Nephron progenitor cell (in vitro differentiated cells): ENCODE measurements around the gene ADPRM.

Experiments
- DNase-seq: peaks from one replicate; pipeline ENCODE4 v3.0.0; 2021
- H3K27ac Mint-ChIP-seq: 2 replicates; pipeline ENCODE4 v1.8.0; 2021; ENCODE audit warnings: mild to moderate bottlenecking, moderate library complexity, mixed read lengths
- H3K27me3 Mint-ChIP-seq: 2 replicates; pipeline ENCODE4 v1.8.0; 2021; ENCODE audit warnings: mild to moderate bottlenecking, low read depth, mixed read lengths; ENCODE audit not compliant: poor library complexity
- H3K36me3 Mint-ChIP-seq: 2 replicates; pipeline ENCODE4 v1.8.0; 2021; ENCODE audit warnings: low read depth, mixed read lengths
- H3K4me1 Mint-ChIP-seq: 2 replicates; pipeline ENCODE4 v1.8.0; 2021; ENCODE audit warnings: mixed read lengths
- H3K4me3 Mint-ChIP-seq: 2 replicates; pipeline ENCODE4 v1.8.0; 2021; ENCODE audit warnings: mild to moderate bottlenecking, moderate library complexity, mixed read lengths
- H3K9me3 Mint-ChIP-seq: 2 replicates; pipeline ENCODE4 v1.8.0; 2021; ENCODE audit warnings: mild to moderate bottlenecking, moderate library complexity, mixed read lengths
- TF ChIP-seq, protein P1 (sequence below): fragments of 200-600 bp; sonication (generic); IDR thresholded peaks from 2 replicates; pipeline ENCODE4 v1.5.0; 2021; ENCODE audit warnings: antibody characterized with exemption

Gene ADPRM

DNA sequence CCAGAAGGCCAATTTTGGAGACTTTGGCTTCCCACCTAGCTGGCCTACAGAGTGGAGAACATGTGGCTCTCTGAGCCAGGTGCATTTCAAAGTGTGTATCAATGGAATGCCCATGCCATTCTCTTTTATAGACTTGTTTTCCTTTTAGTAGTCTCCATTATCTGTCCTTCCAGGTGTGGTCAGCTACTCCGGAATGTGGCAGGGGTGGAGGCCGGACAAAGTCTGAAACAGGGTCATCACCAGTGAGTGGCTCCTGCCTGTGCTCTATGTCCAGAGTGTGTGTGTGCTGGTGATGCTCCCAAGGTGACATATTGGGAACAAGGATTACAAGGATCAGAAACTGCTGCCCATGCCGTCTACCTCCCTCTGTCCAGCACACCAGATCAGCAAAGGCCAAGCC is 36.3 kb downstream of the ADPRM start:
- H3K4me3 Mint-ChIP-seq: no peak overlapping the region
- no peaks in the 10 kb centered on the region for H3K36me3 Mint-ChIP-seq
- no peaks in the 10 kb centered on the region for H3K9me3 Mint-ChIP-seq
- DNase-seq: no peak
- TF ChIP-seq, protein P1, sequence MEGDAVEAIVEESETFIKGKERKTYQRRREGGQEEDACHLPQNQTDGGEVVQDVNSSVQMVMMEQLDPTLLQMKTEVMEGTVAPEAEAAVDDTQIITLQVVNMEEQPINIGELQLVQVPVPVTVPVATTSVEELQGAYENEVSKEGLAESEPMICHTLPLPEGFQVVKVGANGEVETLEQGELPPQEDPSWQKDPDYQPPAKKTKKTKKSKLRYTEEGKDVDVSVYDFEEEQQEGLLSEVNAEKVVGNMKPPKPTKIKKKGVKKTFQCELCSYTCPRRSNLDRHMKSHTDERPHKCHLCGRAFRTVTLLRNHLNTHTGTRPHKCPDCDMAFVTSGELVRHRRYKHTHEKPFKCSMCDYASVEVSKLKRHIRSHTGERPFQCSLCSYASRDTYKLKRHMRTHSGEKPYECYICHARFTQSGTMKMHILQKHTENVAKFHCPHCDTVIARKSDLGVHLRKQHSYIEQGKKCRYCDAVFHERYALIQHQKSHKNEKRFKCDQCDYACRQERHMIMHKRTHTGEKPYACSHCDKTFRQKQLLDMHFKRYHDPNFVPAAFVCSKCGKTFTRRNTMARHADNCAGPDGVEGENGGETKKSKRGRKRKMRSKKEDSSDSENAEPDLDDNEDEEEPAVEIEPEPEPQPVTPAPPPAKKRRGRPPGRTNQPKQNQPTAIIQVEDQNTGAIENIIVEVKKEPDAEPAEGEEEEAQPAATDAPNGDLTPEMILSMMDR: no peak
- no peak overlapping the region for H3K27ac Mint-ChIP-seq
- peaks cover 22% of the 10 kb centered on the region for H3K27me3 Mint-ChIP-seq
- H3K4me1 Mint-ChIP-seq: peaks cover 28% of the 10 kb centered on the region

DNA sequence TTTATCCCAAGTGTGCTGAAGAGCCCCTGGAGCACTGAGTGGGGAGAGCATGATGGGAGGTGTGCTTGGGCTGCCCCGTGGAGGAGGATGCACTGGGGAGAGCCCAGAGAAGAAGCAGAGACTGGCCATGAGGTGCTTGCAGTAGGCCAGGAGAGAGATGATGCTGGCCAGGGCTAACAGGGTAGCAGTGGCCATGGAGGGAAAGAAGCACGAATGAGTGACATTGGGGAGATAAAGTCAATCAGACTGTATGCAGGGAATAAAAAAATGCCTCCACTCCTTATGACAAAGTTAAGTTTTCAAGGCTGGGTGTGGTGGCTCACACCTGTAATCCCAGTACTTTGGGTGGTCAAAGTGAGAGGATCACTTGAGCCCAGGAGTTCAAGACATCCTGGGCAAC is 37.9 kb downstream of the ADPRM start:
- TF ChIP-seq, protein P1: no peak
- DNase-seq: no peak
- Mint-ChIP-seq H3K27me3 (peaks cover 27% of the 10 kb centered on the region), H3K9me3 (no peaks in the 10 kb centered on the region), H3K27ac (no peak overlapping the region), H3K4me3 (no peak overlapping the region), H3K4me1 (peaks cover 28% of the 10 kb centered on the region), H3K36me3 (no peaks in the 10 kb centered on the region)

DNA sequence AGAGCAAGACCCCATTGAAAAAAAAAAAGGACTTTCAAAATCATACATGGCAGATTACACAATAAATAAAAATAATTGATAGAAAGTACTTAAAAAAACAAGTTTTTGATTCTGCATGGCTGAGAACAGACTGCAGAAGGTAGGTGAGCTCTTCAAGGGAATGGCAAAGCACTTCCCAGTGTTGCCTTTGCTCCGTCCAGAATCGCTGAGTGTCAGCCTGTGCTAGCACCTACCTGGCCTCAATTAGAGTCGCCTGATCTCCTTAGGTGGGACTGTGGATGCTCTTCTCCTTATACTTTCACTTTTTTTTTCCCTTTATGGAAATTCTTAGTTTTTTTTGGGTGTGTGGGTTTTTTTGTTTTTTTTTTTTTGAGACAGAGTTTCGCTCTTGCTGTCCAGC is 38.4 kb downstream of the ADPRM start:
- H3K4me3 Mint-ChIP-seq: no peak overlapping the region
- H3K36me3 Mint-ChIP-seq: no peaks in the 10 kb centered on the region
- H3K9me3 Mint-ChIP-seq: no peaks in the 10 kb centered on the region
- peaks cover 24% of the 10 kb centered on the region for H3K4me1 Mint-ChIP-seq
- H3K27ac Mint-ChIP-seq: no peak overlapping the region
- peaks cover 28% of the 10 kb centered on the region for H3K27me3 Mint-ChIP-seq
- TF ChIP-seq, protein P1: no peak
- no peak for DNase-seq

DNA sequence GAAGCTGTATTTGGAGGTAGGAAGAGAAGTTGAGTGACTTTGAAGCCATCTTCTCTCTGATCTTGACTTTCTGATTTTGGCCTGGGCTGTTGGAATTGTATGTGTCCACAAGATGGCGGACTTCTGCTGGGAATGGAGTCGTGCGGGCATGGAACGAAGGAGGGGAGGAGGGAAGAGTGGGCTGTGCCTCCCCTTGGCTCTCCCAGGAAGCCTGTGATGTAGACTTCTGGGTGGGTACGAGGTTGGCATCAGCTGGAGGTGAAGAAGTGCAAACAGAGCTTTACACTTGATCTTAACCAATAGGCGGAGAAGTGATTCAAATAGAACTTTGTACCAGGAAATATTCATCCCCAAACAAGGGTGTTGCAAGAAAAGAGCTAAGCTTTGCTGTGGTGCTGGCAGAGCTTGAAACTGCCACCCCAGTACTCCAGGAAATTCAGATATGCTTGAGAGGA is 39.8 kb downstream of the ADPRM start:
- TF ChIP-seq, protein P1: peak; percentile 73
- H3K36me3 Mint-ChIP-seq: no peaks in the 10 kb centered on the region
- DNase-seq: peak; percentile 66
- H3K4me1 Mint-ChIP-seq: peaks cover 20% of the 10 kb centered on the region
- H3K9me3 Mint-ChIP-seq: no peaks in the 10 kb centered on the region
- no peak overlapping the region for H3K4me3 Mint-ChIP-seq
- H3K27ac Mint-ChIP-seq: no peak overlapping the region
- H3K27me3 Mint-ChIP-seq: peaks cover 29% of the 10 kb centered on the region

DNA sequence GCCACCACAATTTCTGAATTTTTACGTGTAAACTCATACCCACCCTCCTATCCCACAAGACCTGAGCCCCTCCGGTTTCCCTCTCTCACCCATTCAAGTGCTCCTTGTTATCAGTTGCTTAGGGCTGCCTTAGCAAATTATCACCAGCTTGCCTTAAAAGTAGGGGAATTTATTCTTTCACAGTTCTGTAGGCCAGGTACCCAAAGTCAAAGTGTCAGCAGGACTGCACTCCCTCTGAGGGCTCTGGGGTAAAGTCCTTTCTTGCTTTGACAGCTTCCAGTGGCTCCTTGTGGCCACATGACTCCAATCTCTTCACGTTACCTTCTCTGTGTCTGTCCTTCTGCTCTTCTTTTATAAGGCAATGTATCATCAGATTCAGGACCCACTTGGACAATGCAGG is 40.3 kb downstream of the ADPRM start:
- no peaks in the 10 kb centered on the region for H3K36me3 Mint-ChIP-seq
- H3K27me3 Mint-ChIP-seq: peaks cover 33% of the 10 kb centered on the region
- H3K9me3 Mint-ChIP-seq: no peaks in the 10 kb centered on the region
- H3K27ac Mint-ChIP-seq: no peak overlapping the region
- TF ChIP-seq, protein P1: no peak
- H3K4me3 Mint-ChIP-seq: no peak overlapping the region
- H3K4me1 Mint-ChIP-seq: peaks cover 20% of the 10 kb centered on the region
- DNase-seq: no peak

DNA sequence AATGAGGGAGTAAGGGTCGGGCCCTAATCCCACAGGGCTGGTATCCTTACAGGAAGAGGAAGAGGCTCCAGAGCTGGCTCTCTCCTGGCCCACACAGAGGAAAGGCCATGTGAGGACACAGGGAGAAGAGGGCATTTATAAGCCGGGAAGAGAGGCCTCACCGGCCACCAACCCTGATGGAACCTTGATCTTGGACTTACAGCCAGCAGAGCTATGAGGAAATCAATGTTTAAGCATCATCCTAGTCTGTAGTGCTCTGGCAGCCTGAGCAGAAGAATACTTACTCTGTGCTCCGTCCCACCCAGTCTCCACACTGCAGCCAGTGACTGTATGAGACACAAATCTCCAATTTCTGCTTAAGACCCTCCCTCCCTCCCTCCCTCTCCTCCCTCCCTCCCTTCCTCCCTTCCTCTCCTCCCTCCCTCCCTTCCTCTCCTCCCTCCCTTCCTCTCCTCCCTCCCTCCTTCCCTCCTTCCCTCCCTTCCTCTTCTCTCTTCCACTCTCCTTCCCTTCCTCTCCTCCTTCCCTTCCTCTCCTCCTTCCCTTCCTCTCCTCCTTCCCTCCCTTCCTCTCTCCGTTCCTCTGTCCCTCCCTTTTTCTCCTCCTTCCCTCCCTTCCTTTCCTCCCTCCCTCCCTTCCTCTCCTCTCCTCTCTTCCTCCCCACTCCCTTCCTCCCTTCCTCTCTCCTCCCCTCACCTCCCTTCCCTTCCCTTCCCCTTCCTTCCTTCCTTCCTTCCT is 41.3 kb downstream of the ADPRM start:
- TF ChIP-seq, protein P1: no peak
- H3K27ac Mint-ChIP-seq: no peak overlapping the region
- H3K4me1 Mint-ChIP-seq: peaks cover 17% of the 10 kb centered on the region
- no peak for DNase-seq
- no peak overlapping the region for H3K4me3 Mint-ChIP-seq
- H3K27me3 Mint-ChIP-seq: peaks cover 31% of the 10 kb centered on the region
- no peaks in the 10 kb centered on the region for H3K36me3 Mint-ChIP-seq
- H3K9me3 Mint-ChIP-seq: no peaks in the 10 kb centered on the region
